ENCODE data around the gene PEX7.

GRCh38 chr6:136783495-136784270, 38.7 kb upstream of the PEX7 start:
- TF ChIP-seq ZNF274 (IDR thresholded peaks at IDR 0.05; ENCODE audit: low read depth, low read length) (no peak), CTCF (IDR thresholded peaks at IDR 0.05 in 2 of 3, conservative IDR thresholded peaks at IDR 0.05 in 1 of 3; ENCODE audit: borderline replicate concordance in 1 of 3, insufficient read depth in 1 of 3, low read depth in 2 of 3, low read length in 2 of 3) (no peak), MAX (IDR thresholded peaks at IDR 0.05) (no peak), JUND (IDR thresholded peaks at IDR 0.05) (no peak), REST (IDR thresholded peaks at IDR 0.05; ENCODE audit: low read depth) (no peak), EGR1 (IDR thresholded peaks at IDR 0.05; ENCODE audit: low read depth) (no peak), ZFX (IDR thresholded peaks at IDR 0.05) (no peak), POLR2AphosphoS5 (IDR thresholded peaks at IDR 0.05; ENCODE audit: low read depth, low read length) (no peak), EZH2 (IDR thresholded peaks at IDR 0.05) (no peak), YY1 (IDR thresholded peaks at IDR 0.05; ENCODE audit: extremely low read depth, insufficient replicate concordance, low read depth, low read length) (no peak), EZH2phosphoT487 (IDR thresholded peaks at IDR 0.05; ENCODE audit: borderline replicate concordance) (no peak)

Data from HCT116 (cell line).